WTC11 (cell line): ENCODE results near the gene EPHA2. TPM values are rescaled to one million over a fixed set of nuclear protein-coding genes. Genes with fewer than 3 reads are reported as not detected.

Experiments
- ATAC-seq: fragments of 200-7000 bp; cut with Tn5 transposase; 2 replicates; pipeline ENCODE4 v1.10.0; 2021; ENCODE audit warnings: mild to moderate bottlenecking, moderate library complexity
- CTCF ChIA-PET: fragments of 300-600 bp; sonication (Branson Sonifier 250); formaldehyde crosslinking; loops from one replicate; lab custom pipeline; 2021; ENCODE audit warnings: antibody characterized with exemption; lab: Charles Lee
- POLR2A ChIA-PET: fragments of 350-600 bp; sonication (Branson Sonifier 250); formaldehyde crosslinking; loops from one replicate; lab custom pipeline; 2021; ENCODE audit warnings: antibody characterized with exemption; lab: Charles Lee
- DNase-seq: peaks from one replicate; pipeline ENCODE4 v3.0.0; 2021; ENCODE audit warnings: low spot score
- H3K27ac Mint-ChIP-seq: 2 replicates; pipeline ENCODE4 v1.8.0; 2021; ENCODE audit warnings: mixed read lengths
- H3K27me3 Mint-ChIP-seq: 2 replicates; pipeline ENCODE4 v1.8.0; 2021; ENCODE audit warnings: low read depth, mild to moderate bottlenecking, moderate library complexity, mixed read lengths
- H3K36me3 Mint-ChIP-seq: 2 replicates; pipeline ENCODE4 v1.8.0; 2021; ENCODE audit warnings: mixed read lengths
- H3K4me1 Mint-ChIP-seq: 2 replicates; pipeline ENCODE4 v1.8.0; 2022; ENCODE audit warnings: mixed read lengths
- H3K4me3 Mint-ChIP-seq: 2 replicates; pipeline ENCODE4 v1.8.0; 2021; ENCODE audit warnings: mild to moderate bottlenecking, moderate library complexity, mixed read lengths
- H3K9me3 Mint-ChIP-seq: 2 replicates; pipeline ENCODE4 v1.8.0; 2021; ENCODE audit warnings: mixed read lengths
- CREB1 ChIP-seq: sonication (generic); formaldehyde crosslinking; IDR thresholded peaks from 2 replicates; pipeline ENCODE4 v1.8.0; 2023; ENCODE audit warnings: mild to moderate bottlenecking, missing genetic modification reagents
- CREM ChIP-seq: sonication (generic); formaldehyde crosslinking; IDR thresholded peaks from 2 replicates; pipeline ENCODE4 v1.8.1; 2022; ENCODE audit warnings: mild to moderate bottlenecking, missing genetic modification reagents, moderate library complexity
- ELF4 ChIP-seq: sonication (generic); formaldehyde crosslinking; IDR thresholded peaks from 2 replicates; pipeline ENCODE4 v1.8.1; 2022; ENCODE audit warnings: low read depth, mild to moderate bottlenecking, moderate library complexity, missing genetic modification reagents
- EMX1 ChIP-seq: fragments of 250-450 bp; sonication (Bioruptor Pico); IDR thresholded peaks from 2 replicates; pipeline ENCODE4 v1.8.0; 2021; ENCODE audit warnings: mild to moderate bottlenecking
- ESRRA ChIP-seq: sonication (generic); formaldehyde crosslinking; IDR thresholded peaks from 2 replicates; pipeline ENCODE4 v1.8.1; 2022; ENCODE audit warnings: mild to moderate bottlenecking, missing genetic modification reagents, borderline replicate concordance
- GTF2I ChIP-seq: fragments of 250-450 bp; sonication (Bioruptor Pico); conservative IDR thresholded peaks from 2 replicates; pipeline ENCODE4 v1.4.0; 2021; ENCODE audit warnings: mild to moderate bottlenecking
- IRF2 ChIP-seq: sonication (generic); formaldehyde crosslinking; IDR thresholded peaks from 2 replicates; pipeline ENCODE4 v1.8.0; 2022; ENCODE audit warnings: low read depth, missing genetic modification reagents, borderline replicate concordance
- JAZF1 ChIP-seq: fragments of 250-450 bp; sonication (Bioruptor Pico); IDR thresholded peaks from 2 replicates; pipeline ENCODE4 v1.9.0; 2021; ENCODE audit warnings: moderate library complexity, mild to moderate bottlenecking, inconsistent platforms
- KAT7 ChIP-seq: sonication (generic); formaldehyde crosslinking; IDR thresholded peaks from 2 replicates; pipeline ENCODE4 v1.8.1; 2023; ENCODE audit warnings: missing genetic modification reagents, mild to moderate bottlenecking, borderline replicate concordance
- NFE2L1 ChIP-seq: sonication (generic); formaldehyde crosslinking; IDR thresholded peaks from 2 replicates; pipeline ENCODE4 v1.8.1; 2023; ENCODE audit warnings: missing genetic modification reagents
- NFYB ChIP-seq: sonication (generic); formaldehyde crosslinking; conservative IDR thresholded peaks from 2 replicates; pipeline ENCODE4 v1.8.0; 2022; ENCODE audit warnings: low read depth, missing genetic modification reagents
- NR1H2 ChIP-seq: sonication (generic); formaldehyde crosslinking; IDR thresholded peaks from 2 replicates; pipeline ENCODE4 v1.9.0; 2021; ENCODE audit warnings: mild to moderate bottlenecking, moderate library complexity, missing genetic modification reagents
- RORB ChIP-seq: fragments of 250-450 bp; sonication (Bioruptor Pico); IDR thresholded peaks from 2 replicates; pipeline ENCODE4 v1.9.0; 2021; ENCODE audit warnings: mild to moderate bottlenecking
- SMAD3 ChIP-seq: sonication (generic); formaldehyde crosslinking; IDR thresholded peaks from 2 replicates; pipeline ENCODE4 v1.8.0; 2022; ENCODE audit warnings: missing genetic modification reagents, mild to moderate bottlenecking, borderline replicate concordance
- ZBTB21 ChIP-seq: sonication (generic); formaldehyde crosslinking; IDR thresholded peaks from 2 replicates; pipeline ENCODE4 v1.8.1; 2023; ENCODE audit warnings: mild to moderate bottlenecking, missing genetic modification reagents, borderline replicate concordance
- ZNF121 ChIP-seq: sonication (generic); formaldehyde crosslinking; IDR thresholded peaks from 2 replicates; pipeline ENCODE4 v1.8.0; 2023; ENCODE audit warnings: missing genetic modification reagents
- ZNF219 ChIP-seq: sonication (generic); formaldehyde crosslinking; IDR thresholded peaks from 2 replicates; pipeline ENCODE4 v1.8.0; 2023; ENCODE audit warnings: missing genetic modification reagents, mild to moderate bottlenecking, borderline replicate concordance
- ZNF317 ChIP-seq: sonication (generic); formaldehyde crosslinking; IDR thresholded peaks from 2 replicates; pipeline ENCODE4 v1.8.1; 2023; ENCODE audit warnings: low read depth, mild to moderate bottlenecking, moderate library complexity, missing genetic modification reagents, borderline replicate concordance
- ZNF423 ChIP-seq: fragments of 250-450 bp; sonication (Bioruptor Pico); IDR thresholded peaks from 2 replicates; pipeline ENCODE4 v2.1.2; 2022; ENCODE audit warnings: mild to moderate bottlenecking, moderate library complexity
- total RNA-seq: library from RNA; stranded (reverse); gene quantifications from 3 replicates; pipeline ENCODE4 v1.2.3, GENCODE V29; 2021
- TF ChIP-seq, protein P1 (sequence below): sonication (generic); formaldehyde crosslinking; IDR thresholded peaks from 2 replicates; pipeline ENCODE4 v1.8.1; 2023; ENCODE audit warnings: mild to moderate bottlenecking, missing genetic modification reagents, moderate library complexity
- TF ChIP-seq, protein P2 (sequence below): fragments of 250-450 bp; sonication (Bioruptor Pico); IDR thresholded peaks from 2 replicates; pipeline ENCODE4 v1.8.0; 2021; ENCODE audit warnings: mild to moderate bottlenecking
- TF ChIP-seq, protein P3 (sequence below): fragments of 250-450 bp; sonication (Bioruptor Pico); IDR thresholded peaks from 2 replicates; pipeline ENCODE4 v1.9.0; 2021; ENCODE audit warnings: moderate library complexity, mild to moderate bottlenecking, inconsistent platforms, borderline replicate concordance
- TF ChIP-seq, protein P4 (sequence below): sonication (generic); formaldehyde crosslinking; IDR thresholded peaks from 2 replicates; pipeline ENCODE4 v1.8.0; 2022; ENCODE audit warnings: mild to moderate bottlenecking, missing genetic modification reagents
- TF ChIP-seq, protein P5 (sequence below): fragments of 250-450 bp; sonication (Bioruptor Pico); IDR thresholded peaks from 2 replicates; pipeline ENCODE4 v1.9.0; 2021; ENCODE audit warnings: mild to moderate bottlenecking
- TF ChIP-seq, protein P6 (sequence below): sonication (generic); formaldehyde crosslinking; IDR thresholded peaks from 2 replicates; pipeline ENCODE4 v1.8.1; 2023; ENCODE audit warnings: mild to moderate bottlenecking, missing genetic modification reagents
- TF ChIP-seq, protein P7 (sequence below): sonication (generic); formaldehyde crosslinking; IDR thresholded peaks from 2 replicates; pipeline ENCODE4 v1.8.1; 2023; ENCODE audit warnings: mild to moderate bottlenecking, moderate library complexity, missing genetic modification reagents

EPHA2 gene
- total RNA-seq, 1 experiment from 2014 or later: 44.4 TPM

DNA sequence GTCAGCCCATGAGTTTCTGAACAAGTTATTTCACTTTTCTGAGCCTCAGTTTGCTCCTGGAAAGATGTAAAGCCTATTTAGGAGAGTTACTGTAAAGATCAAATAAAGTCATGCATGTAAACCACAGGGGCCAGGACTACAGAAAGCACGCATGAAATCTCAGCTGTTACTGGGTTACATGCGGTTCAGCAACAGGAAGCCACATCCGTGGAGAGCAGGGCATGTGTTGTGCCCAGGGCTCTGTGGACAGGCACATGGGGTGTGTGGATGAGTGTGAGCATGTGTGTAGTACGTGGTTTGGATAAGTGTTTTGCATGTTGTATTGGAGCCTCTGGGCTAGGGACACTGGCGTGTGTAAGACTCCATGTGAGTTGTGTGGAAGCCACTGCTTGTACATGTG lies 2.2 kb upstream of the EPHA2 start:
- CTCF ChIA-PET: no interaction called here
- POLR2A ChIA-PET: no interaction called here
- DNase-seq: no peak
- no peak overlapping the region for H3K27ac Mint-ChIP-seq
- peaks cover 37% of the 10 kb centered on the region for H3K4me1 Mint-ChIP-seq
- no peak overlapping the region for H3K4me3 Mint-ChIP-seq
- peaks cover 7% of the 10 kb centered on the region; the same call in 1 of the 2 replicates for H3K27me3 Mint-ChIP-seq
- no peak for ATAC-seq
- H3K36me3 Mint-ChIP-seq: no peaks in the 10 kb centered on the region
- no peaks in the 10 kb centered on the region for H3K9me3 Mint-ChIP-seq
- TF ChIP-seq RORB (CRISPR knock-in tag): no peak
- TF ChIP-seq KAT7: no peak
- no peak for TF ChIP-seq CREM (CRISPR knock-in tag)
- TF ChIP-seq, protein P1, sequence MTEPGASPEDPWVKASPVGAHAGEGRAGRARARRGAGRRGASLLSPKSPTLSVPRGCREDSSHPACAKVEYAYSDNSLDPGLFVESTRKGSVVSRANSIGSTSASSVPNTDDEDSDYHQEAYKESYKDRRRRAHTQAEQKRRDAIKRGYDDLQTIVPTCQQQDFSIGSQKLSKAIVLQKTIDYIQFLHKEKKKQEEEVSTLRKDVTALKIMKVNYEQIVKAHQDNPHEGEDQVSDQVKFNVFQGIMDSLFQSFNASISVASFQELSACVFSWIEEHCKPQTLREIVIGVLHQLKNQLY (CRISPR knock-in tag): no peak
- TF ChIP-seq NFYB (CRISPR knock-in tag): no peak
- TF ChIP-seq, protein P2, sequence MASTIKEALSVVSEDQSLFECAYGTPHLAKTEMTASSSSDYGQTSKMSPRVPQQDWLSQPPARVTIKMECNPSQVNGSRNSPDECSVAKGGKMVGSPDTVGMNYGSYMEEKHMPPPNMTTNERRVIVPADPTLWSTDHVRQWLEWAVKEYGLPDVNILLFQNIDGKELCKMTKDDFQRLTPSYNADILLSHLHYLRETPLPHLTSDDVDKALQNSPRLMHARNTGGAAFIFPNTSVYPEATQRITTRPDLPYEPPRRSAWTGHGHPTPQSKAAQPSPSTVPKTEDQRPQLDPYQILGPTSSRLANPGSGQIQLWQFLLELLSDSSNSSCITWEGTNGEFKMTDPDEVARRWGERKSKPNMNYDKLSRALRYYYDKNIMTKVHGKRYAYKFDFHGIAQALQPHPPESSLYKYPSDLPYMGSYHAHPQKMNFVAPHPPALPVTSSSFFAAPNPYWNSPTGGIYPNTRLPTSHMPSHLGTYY: no peak

DNA sequence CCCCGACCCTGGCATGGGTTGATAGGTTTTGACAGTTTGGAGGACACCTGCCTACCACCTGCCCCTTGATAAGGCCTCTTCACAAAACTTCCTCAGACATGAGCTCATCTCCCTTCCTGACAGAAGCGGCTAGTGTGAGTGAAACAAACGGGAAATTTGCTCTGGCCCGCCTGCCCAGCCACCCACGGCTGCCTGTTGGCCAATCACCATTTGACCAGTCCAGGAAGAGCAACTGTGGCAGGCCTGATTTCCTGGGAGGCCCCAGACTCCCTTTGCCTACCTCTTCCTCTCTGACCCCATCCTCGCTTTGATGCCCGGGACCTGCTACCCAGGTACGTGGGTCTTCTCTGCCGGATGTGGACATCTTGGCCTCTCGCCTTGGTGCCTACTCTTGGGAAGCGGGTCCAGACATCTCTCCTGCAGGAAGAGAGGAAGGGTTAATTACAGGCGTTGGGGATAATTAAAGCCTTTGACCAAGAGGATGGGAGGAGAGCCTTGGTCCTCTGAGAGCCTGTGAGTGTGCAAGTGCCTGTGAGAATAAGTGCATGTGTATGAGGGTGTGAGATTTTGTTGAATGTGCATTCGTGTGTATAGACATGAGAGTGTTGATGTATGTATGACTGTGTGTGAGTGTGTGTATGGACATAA lies 1.1 kb upstream of the EPHA2 start:
- ATAC-seq: no peak
- no peaks in the 10 kb centered on the region for H3K36me3 Mint-ChIP-seq
- peaks cover 40% of the 10 kb centered on the region for H3K4me1 Mint-ChIP-seq
- POLR2A ChIA-PET: interaction anchor here (0.5 to 4.4 kb wide), 7 partner anchors 8 to 208 kb away, joined by 3 to 31 read pairs (median 4); no protein-coding TSS in a partner anchor
- H3K27ac Mint-ChIP-seq: no peak overlapping the region
- no peaks in the 10 kb centered on the region for H3K9me3 Mint-ChIP-seq
- DNase-seq: no peak
- no peak overlapping the region for H3K4me3 Mint-ChIP-seq
- TF ChIP-seq NFE2L1 (CRISPR knock-in tag) (no peak), ZNF317 (CRISPR knock-in tag) (no peak), ESRRA (CRISPR knock-in tag) (no peak)
- TF ChIP-seq, all 79 proteins: peak for 0
- peaks cover 5% of the 10 kb centered on the region; the same call in 1 of the 2 replicates for H3K27me3 Mint-ChIP-seq
- CTCF ChIA-PET: interaction anchor here (0.7 to 14.1 kb wide), 9 partner anchors 11 to 87 kb away, joined by 3 to 204 read pairs (median 5); partner anchors contain the start of gene FAM131C

DNA sequence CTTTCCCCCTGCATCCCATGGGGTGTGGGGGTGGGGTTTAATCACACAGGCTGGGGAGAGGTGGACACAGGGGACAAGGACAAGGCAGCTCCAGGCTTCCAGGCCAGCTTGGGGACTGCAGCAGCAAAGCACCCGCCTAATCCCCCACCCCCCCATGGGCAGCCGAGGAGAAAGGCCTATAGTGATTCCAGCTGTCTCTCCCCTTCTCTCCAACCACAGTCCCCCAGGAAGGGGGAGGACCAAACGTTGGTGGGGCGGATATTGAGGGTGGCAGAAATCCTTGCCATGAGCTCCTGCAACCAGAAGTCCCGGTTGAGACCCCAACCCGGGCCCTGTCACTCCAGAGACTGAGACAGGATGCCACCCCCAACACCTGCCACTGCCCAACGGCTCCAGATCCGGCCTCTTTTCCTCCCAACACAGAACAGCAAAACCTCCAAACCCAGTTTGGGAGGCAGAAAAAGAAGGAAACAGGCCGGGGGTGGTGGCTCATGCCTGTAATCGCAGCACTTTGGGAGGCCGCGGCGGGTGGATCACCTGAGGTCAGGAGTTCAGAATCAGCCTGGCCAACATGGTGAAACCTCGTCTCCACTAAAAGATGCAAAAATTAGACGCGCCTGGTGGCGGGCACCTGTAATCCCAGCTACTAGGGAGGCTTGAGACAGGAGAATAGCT lies 1.7 kb downstream of the EPHA2 start:
- peaks cover 6% of the 10 kb centered on the region for H3K36me3 Mint-ChIP-seq
- peaks cover 48% of the 10 kb centered on the region for H3K4me1 Mint-ChIP-seq
- ChIA-PET POLR2A (interaction anchor here (0.6 to 4.4 kb wide), 7 partner anchors 9 to 117 kb away, joined by 3 to 31 read pairs (median 4); no protein-coding TSS in a partner anchor), CTCF (interaction anchor here (0.7 to 14.1 kb wide), 10 partner anchors 9 to 998 kb away, joined by 3 to 204 read pairs (median 6); partner anchors contain the start of gene FAM131C)
- no peak overlapping the region for H3K27ac Mint-ChIP-seq
- ATAC-seq (no peak), DNase-seq (no peak)
- no peaks in the 10 kb centered on the region for H3K9me3 Mint-ChIP-seq
- peak overlapping the region; percentile 86 for H3K4me3 Mint-ChIP-seq
- no peaks in the 10 kb centered on the region for H3K27me3 Mint-ChIP-seq
- TF ChIP-seq SMAD3 (no peak), CREB1 (CRISPR knock-in tag) (no peak), ZNF219 (no peak), ZNF423 (CRISPR knock-in tag) (no peak), ELF4 (CRISPR knock-in tag) (no peak), IRF2 (CRISPR knock-in tag) (no peak), ZBTB21 (CRISPR knock-in tag) (no peak), GTF2I (CRISPR knock-in tag) (no peak), EMX1 (CRISPR knock-in tag) (no peak), JAZF1 (CRISPR knock-in tag) (no peak), NR1H2 (CRISPR knock-in tag) (no peak), ZNF121 (no peak)
- TF ChIP-seq, protein P3, sequence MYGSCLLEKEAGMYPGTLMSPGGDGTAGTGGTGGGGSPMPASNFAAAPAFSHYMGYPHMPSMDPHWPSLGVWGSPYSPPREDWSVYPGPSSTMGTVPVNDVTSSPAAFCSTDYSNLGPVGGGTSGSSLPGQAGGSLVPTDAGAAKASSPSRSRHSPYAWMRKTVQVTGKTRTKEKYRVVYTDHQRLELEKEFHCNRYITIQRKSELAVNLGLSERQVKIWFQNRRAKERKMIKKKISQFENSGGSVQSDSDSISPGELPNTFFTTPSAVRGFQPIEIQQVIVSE (CRISPR knock-in tag): no peak
- TF ChIP-seq, protein P4, sequence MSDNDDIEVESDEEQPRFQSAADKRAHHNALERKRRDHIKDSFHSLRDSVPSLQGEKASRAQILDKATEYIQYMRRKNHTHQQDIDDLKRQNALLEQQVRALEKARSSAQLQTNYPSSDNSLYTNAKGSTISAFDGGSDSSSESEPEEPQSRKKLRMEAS (CRISPR knock-in tag): no peak
- TF ChIP-seq, protein P5, sequence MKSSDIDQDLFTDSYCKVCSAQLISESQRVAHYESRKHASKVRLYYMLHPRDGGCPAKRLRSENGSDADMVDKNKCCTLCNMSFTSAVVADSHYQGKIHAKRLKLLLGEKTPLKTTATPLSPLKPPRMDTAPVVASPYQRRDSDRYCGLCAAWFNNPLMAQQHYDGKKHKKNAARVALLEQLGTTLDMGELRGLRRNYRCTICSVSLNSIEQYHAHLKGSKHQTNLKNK (CRISPR knock-in tag): no peak
- TF ChIP-seq, protein P6, sequence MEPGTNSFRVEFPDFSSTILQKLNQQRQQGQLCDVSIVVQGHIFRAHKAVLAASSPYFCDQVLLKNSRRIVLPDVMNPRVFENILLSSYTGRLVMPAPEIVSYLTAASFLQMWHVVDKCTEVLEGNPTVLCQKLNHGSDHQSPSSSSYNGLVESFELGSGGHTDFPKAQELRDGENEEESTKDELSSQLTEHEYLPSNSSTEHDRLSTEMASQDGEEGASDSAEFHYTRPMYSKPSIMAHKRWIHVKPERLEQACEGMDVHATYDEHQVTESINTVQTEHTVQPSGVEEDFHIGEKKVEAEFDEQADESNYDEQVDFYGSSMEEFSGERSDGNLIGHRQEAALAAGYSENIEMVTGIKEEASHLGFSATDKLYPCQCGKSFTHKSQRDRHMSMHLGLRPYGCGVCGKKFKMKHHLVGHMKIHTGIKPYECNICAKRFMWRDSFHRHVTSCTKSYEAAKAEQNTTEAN (CRISPR knock-in tag): no peak
- TF ChIP-seq, protein P7, sequence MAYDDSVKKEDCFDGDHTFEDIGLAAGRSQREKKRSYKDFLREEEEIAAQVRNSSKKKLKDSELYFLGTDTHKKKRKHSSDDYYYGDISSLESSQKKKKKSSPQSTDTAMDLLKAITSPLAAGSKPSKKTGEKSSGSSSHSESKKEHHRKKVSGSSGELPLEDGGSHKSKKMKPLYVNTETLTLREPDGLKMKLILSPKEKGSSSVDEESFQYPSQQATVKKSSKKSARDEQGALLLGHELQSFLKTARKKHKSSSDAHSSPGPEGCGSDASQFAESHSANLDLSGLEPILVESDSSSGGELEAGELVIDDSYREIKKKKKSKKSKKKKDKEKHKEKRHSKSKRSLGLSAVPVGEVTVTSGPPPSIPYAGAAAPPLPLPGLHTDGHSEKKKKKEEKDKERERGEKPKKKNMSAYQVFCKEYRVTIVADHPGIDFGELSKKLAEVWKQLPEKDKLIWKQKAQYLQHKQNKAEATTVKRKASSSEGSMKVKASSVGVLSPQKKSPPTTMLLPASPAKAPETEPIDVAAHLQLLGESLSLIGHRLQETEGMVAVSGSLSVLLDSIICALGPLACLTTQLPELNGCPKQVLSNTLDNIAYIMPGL (CRISPR knock-in tag): no peak
